MM.1S (cell line): ENCODE data around the gene MRPL1.

Experiments
- DNase-seq: peaks from one replicate; pipeline ENCODE4 v3.0.0-alpha.2; 2015
- H2AFZ ChIP-seq: fragments of 300-600 bp; sonication (generic); 2 replicates; pipeline ENCODE4 v1.6.0; 2016; ENCODE audit warnings: antibody characterized with exemption, low read length
- H3F3A ChIP-seq: fragments of 300-600 bp; sonication (generic); 2 replicates; pipeline ENCODE4 v1.6.1; 2016; ENCODE audit warnings: mild to moderate bottlenecking, antibody characterized with exemption, low read length, moderate library complexity, mixed read lengths; ENCODE audit not compliant: insufficient read depth
- H3K27ac ChIP-seq: fragments of 300-600 bp; sonication (generic); 2 replicates; pipeline ENCODE4 v1.5.1; 2016; ENCODE audit warnings: mild to moderate bottlenecking, low read length
- H3K27me3 ChIP-seq: fragments of 300-600 bp; sonication (generic); replicated peaks from 2 replicates; pipeline ENCODE4 v1.6.0; 2016; ENCODE audit warnings: low read length; ENCODE audit not compliant: insufficient read depth
- H3K36me3 ChIP-seq: fragments of 300-600 bp; sonication (generic); replicated peaks from 2 replicates; pipeline ENCODE4 v1.6.1; 2016; ENCODE audit warnings: mild to moderate bottlenecking, low read length, mixed read lengths; ENCODE audit not compliant: insufficient read depth
- H3K4me1 ChIP-seq: fragments of 300-600 bp; sonication (generic); 2 replicates; pipeline ENCODE4 v1.6.1; 2016; ENCODE audit warnings: low read length, mixed read lengths
- H3K4me2 ChIP-seq: fragments of 300-600 bp; sonication (generic); 2 replicates; pipeline ENCODE4 v1.6.0; 2016; ENCODE audit warnings: low read depth, low read length
- H3K4me3 ChIP-seq: fragments of 300-600 bp; sonication (generic); 2 replicates; pipeline ENCODE4 v1.5.1; 2016; ENCODE audit warnings: low read length, mixed read lengths
- H3K79me2 ChIP-seq: fragments of 300-600 bp; sonication (generic); 2 replicates; pipeline ENCODE4 v1.6.1; 2016; ENCODE audit warnings: mixed run types, low read length, mixed read lengths
- H3K9ac ChIP-seq: fragments of 300-600 bp; sonication (generic); 2 replicates; pipeline ENCODE4 v1.6.1; 2016; ENCODE audit warnings: low read length, mixed read lengths
- H3K9me2 ChIP-seq: fragments of 300-600 bp; sonication (generic); replicated peaks from 2 replicates; pipeline ENCODE4 v1.6.1; 2016; ENCODE audit warnings: mild to moderate bottlenecking, low read length, mixed read lengths; ENCODE audit not compliant: insufficient read depth
- H3K9me3 ChIP-seq: fragments of 300-600 bp; sonication (generic); replicated peaks from 2 replicates; pipeline ENCODE4 v1.6.1; 2016; ENCODE audit warnings: mild to moderate bottlenecking, low read length, mixed read lengths; ENCODE audit not compliant: insufficient read depth
- H4K20me1 ChIP-seq: fragments of 300-600 bp; sonication (generic); 2 replicates; pipeline ENCODE4 v1.6.1; 2016; ENCODE audit warnings: mild to moderate bottlenecking, low read length, moderate library complexity, mixed read lengths; ENCODE audit not compliant: insufficient read depth
- EZH2 ChIP-seq: fragments of 300-600 bp; sonication (generic); optimal IDR thresholded peaks from 2 replicates; pipeline ENCODE3; 2017; ENCODE audit warnings: low read depth, mild to moderate bottlenecking, antibody characterized with exemption, low read length, mixed read lengths
- EZH2phosphoT487 ChIP-seq: fragments of 300-600 bp; sonication (generic); IDR thresholded peaks from 2 replicates; pipeline ENCODE4 v1.6.1; 2018; ENCODE audit warnings: antibody characterized with exemption, low read length
- TF ChIP-seq, protein P1 (sequence below): fragments of 300-600 bp; sonication (generic); IDR thresholded peaks from 2 replicates; pipeline ENCODE4 v1.5.1; 2016; ENCODE audit warnings: antibody characterized with exemption, low read length, mixed read lengths

The MRPL1 gene

DNA sequence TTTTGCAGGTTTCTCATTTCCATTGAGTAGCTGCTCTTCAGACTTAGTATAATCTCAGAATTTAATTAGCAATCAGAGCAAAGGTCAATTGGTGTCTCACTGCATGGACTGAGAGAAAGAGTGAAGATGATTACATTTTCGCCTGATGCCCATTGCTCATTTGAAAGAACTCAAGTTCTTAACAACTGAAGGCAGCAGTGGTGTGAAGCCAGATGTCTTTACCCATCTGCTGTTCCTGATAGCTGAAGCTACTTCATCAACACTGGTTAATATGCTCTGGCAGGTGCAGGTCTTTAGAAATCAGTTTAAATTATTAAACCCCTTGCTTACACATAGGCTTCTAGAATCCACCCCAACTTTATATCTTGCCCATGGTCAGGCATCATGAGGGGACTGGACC lies 130.0 kb downstream of the MRPL1 start:
- Histone ChIP-seq H3K27ac (no peak overlapping the region), H3K4me1 (peaks cover 25% of the 10 kb centered on the region), H3K9me2 (no peaks in the 10 kb centered on the region), H3K36me3 (no peaks in the 10 kb centered on the region), H3K9ac (no peak overlapping the region), H3K4me3 (no peak overlapping the region), H2AFZ (no peak overlapping the region), H3F3A (peaks cover 13% of the 10 kb centered on the region), H3K4me2 (no peak overlapping the region), H3K79me2 (no peaks in the 10 kb centered on the region), H4K20me1 (no peaks in the 10 kb centered on the region), H3K27me3 (no peaks in the 10 kb centered on the region), H3K9me3 (no peaks in the 10 kb centered on the region)
- TF ChIP-seq, protein P1, sequence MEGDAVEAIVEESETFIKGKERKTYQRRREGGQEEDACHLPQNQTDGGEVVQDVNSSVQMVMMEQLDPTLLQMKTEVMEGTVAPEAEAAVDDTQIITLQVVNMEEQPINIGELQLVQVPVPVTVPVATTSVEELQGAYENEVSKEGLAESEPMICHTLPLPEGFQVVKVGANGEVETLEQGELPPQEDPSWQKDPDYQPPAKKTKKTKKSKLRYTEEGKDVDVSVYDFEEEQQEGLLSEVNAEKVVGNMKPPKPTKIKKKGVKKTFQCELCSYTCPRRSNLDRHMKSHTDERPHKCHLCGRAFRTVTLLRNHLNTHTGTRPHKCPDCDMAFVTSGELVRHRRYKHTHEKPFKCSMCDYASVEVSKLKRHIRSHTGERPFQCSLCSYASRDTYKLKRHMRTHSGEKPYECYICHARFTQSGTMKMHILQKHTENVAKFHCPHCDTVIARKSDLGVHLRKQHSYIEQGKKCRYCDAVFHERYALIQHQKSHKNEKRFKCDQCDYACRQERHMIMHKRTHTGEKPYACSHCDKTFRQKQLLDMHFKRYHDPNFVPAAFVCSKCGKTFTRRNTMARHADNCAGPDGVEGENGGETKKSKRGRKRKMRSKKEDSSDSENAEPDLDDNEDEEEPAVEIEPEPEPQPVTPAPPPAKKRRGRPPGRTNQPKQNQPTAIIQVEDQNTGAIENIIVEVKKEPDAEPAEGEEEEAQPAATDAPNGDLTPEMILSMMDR, result no peak
- no peak for TF ChIP-seq EZH2phosphoT487
- no peak for TF ChIP-seq EZH2
- DNase-seq, result no peak

DNA sequence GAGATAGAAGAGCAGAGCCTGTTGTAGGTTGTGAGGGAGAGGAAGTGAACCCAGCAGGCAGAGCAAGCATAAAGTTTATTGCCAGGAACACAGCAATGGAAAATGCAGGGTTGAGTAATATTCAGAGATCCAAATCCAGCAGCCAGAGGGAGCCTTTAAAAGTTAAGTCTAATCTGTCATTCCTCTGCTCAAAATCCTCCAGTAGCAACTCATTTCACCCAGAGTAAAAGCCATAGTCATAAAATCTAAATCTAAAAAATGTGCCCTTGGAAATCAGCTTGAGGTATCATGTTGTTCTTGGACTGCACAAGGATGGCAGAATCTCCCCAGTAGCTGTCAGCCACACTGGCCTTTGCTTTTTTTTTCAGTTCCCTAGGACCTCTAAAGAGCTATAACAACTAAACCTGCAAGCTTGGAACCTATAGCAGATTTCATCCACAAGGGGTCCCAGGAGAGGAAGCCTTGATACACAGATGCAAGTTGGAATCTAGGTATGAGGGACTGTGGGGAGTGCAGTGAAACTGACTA lies 131.6 kb downstream of the MRPL1 start:
- Histone ChIP-seq H3K79me2 (no peaks in the 10 kb centered on the region), H3F3A (peaks cover 13% of the 10 kb centered on the region), H3K4me1 (peaks cover 25% of the 10 kb centered on the region), H3K9ac (no peak overlapping the region), H3K27ac (peak overlapping the region; percentile 63; the same call in 1 of the 2 replicates), H3K27me3 (no peaks in the 10 kb centered on the region), H4K20me1 (no peaks in the 10 kb centered on the region), H3K4me2 (peak overlapping the region; percentile 48; the same call in 1 of the 2 replicates), H2AFZ (peak overlapping the region; percentile 20; the same call in 1 of the 2 replicates), H3K36me3 (no peaks in the 10 kb centered on the region), H3K9me2 (no peaks in the 10 kb centered on the region), H3K9me3 (no peaks in the 10 kb centered on the region), H3K4me3 (peak overlapping the region; percentile 11; the same call in 1 of the 2 replicates)
- peak; percentile 73 for DNase-seq
- TF ChIP-seq EZH2 (no peak), EZH2phosphoT487 (no peak)
- TF ChIP-seq, protein P1, result peak; percentile 78

DNA sequence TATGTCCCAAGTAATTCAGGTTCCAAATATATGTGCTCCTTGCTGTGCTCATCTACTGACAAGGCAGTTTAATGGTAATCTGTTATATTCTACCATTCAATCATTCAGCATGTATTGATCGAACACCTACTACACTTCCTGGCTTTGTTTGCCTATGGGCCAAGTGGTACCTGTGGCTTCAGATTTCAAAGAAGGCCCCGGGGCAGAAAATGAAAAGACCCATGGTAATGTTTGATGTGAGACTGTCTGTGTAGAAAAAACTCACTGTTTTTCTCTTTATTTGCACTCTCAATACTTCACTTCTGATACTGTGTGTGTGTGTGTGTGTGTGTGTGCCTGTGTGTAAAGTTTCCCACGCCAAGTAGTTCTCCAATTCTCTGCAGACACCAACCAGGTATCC lies 133.4 kb downstream of the MRPL1 start:
- Histone ChIP-seq H3K4me3 (no peak overlapping the region), H2AFZ (no peak overlapping the region), H3K9ac (no peak overlapping the region), H3F3A (peaks cover 13% of the 10 kb centered on the region), H3K9me3 (no peaks in the 10 kb centered on the region), H3K79me2 (no peaks in the 10 kb centered on the region), H3K27me3 (no peaks in the 10 kb centered on the region), H3K36me3 (no peaks in the 10 kb centered on the region), H3K9me2 (no peaks in the 10 kb centered on the region), H3K27ac (no peak overlapping the region), H4K20me1 (no peaks in the 10 kb centered on the region), H3K4me1 (peaks cover 25% of the 10 kb centered on the region), H3K4me2 (0 out of 2 replicates have a peak overlapping the region, but pooled peaks have one; percentile 48)
- no peak for DNase-seq
- TF ChIP-seq, protein P1, result no peak
- no peak for TF ChIP-seq EZH2phosphoT487
- TF ChIP-seq EZH2, result no peak
